SU-DHL-6 (cell line): ENCODE results near the gene CHPF2.

Experiments
- H2AFZ ChIP-seq: fragments of 200-600 bp; sonication (generic); 2 replicates; pipeline ENCODE4 v1.6.1; 2014; ENCODE audit warnings: low read depth, mild to moderate bottlenecking, moderate library complexity, mixed read lengths, antibody characterized with exemption, low read length; ENCODE audit not compliant: severe bottlenecking
- H3F3A ChIP-seq: fragments of 200-600 bp; shearing (Covaris generic); 2 replicates; pipeline ENCODE4 v1.6.0; 2016; ENCODE audit warnings: antibody characterized with exemption, mild to moderate bottlenecking; ENCODE audit not compliant: insufficient read depth
- H3K27ac ChIP-seq: fragments of 200-600 bp; sonication (generic); 2 replicates; pipeline ENCODE4 v1.5.1; 2016; ENCODE audit warnings: low read depth, mild to moderate bottlenecking, low read length, moderate library complexity, mixed read lengths
- H3K27me3 ChIP-seq: fragments of 200-600 bp; sonication (generic), shearing (Covaris generic); 2 replicates; pipeline ENCODE4 v1.6.0; 2014; ENCODE audit warnings: mild to moderate bottlenecking, low read length
- H3K36me3 ChIP-seq: fragments of 200-600 bp; sonication (generic); 2 replicates; pipeline ENCODE4 v1.6.1; 2014; ENCODE audit warnings: mild to moderate bottlenecking, low read length, mixed read lengths
- H3K4me2 ChIP-seq: fragments of 300-600, 200-600 bp; shearing (Covaris generic), sonication (generic); 2 replicates; pipeline ENCODE4 v1.6.0; 2014; ENCODE audit warnings: low read length, low read depth, mild to moderate bottlenecking; ENCODE audit not compliant: poor library complexity, severe bottlenecking
- H3K4me3 ChIP-seq: fragments of 200-600 bp; sonication (generic); 2 replicates; pipeline ENCODE4 v1.5.1; 2014; ENCODE audit warnings: antibody characterized with exemption, low read length, mild to moderate bottlenecking, mixed read lengths; ENCODE audit not compliant: insufficient read depth, poor library complexity, severe bottlenecking
- H3K79me2 ChIP-seq: fragments of 200-600 bp; sonication (generic); 2 replicates; pipeline ENCODE4 v1.6.1; 2014; ENCODE audit warnings: mild to moderate bottlenecking, low read length, moderate library complexity; ENCODE audit not compliant: insufficient read depth
- H3K9ac ChIP-seq: fragments of 200-600 bp; sonication (generic); 2 replicates; pipeline ENCODE4 v1.7.0; 2014; ENCODE audit warnings: mild to moderate bottlenecking, low read length
- H3K9me2 ChIP-seq: fragments of 200-600 bp; sonication (generic); replicated peaks from 2 replicates; pipeline ENCODE4 v1.6.1; 2014; ENCODE audit warnings: low read length; ENCODE audit not compliant: insufficient read depth
- H3K9me3 ChIP-seq: fragments of 200-600 bp; sonication (generic); 2 replicates; pipeline ENCODE4 v1.6.1; 2014; ENCODE audit warnings: low read length, mixed read lengths; ENCODE audit not compliant: insufficient read depth
- H4K20me1 ChIP-seq: fragments of 200-600 bp; sonication (generic); 2 replicates; pipeline ENCODE4 v1.6.1; 2014; ENCODE audit warnings: low read depth, mild to moderate bottlenecking, antibody characterized with exemption, low read length, moderate library complexity, mixed read lengths
- CTCF ChIP-seq: fragments of 200-600 bp; sonication (generic); IDR thresholded peaks from one replicate; pipeline ENCODE4 v1.5.1; 2017; ENCODE audit warnings: antibody characterized with exemption, mild to moderate bottlenecking, low read length, moderate library complexity; ENCODE audit not compliant: insufficient read depth, poor library complexity, severe bottlenecking
- EZH2phosphoT487 ChIP-seq: fragments of 200-600 bp; sonication (generic), shearing (Covaris generic); conservative IDR thresholded peaks from 2 replicates; pipeline ENCODE4 v1.6.1; 2018; ENCODE audit warnings: mild to moderate bottlenecking, antibody characterized with exemption, low read length, moderate library complexity, mixed read lengths

The CHPF2 gene

GRCh38 chr7:151272877-151273276 is 40.6 kb downstream of the CHPF2 start:
- Histone ChIP-seq H3K4me2 (no peak overlapping the region), H3K9ac (no peak overlapping the region), H3K9me3 (no peaks in the 10 kb centered on the region)

GRCh38 chr7:151273651-151274390 is 41.5 kb downstream of the CHPF2 start:
- Histone ChIP-seq H3K27me3 (no peaks in the 10 kb centered on the region), H2AFZ (no peak overlapping the region), H3K4me3 (no peak overlapping the region), H3K9me3 (no peaks in the 10 kb centered on the region), H3K4me2 (no peak overlapping the region), H3K27ac (no peak overlapping the region), H3K36me3 (no peaks in the 10 kb centered on the region), H3F3A (no peaks in the 10 kb centered on the region), H3K9ac (no peak overlapping the region), H3K79me2 (no peaks in the 10 kb centered on the region), H4K20me1 (no peaks in the 10 kb centered on the region), H3K9me2 (no peaks in the 10 kb centered on the region)
- TF ChIP-seq CTCF = no peak
- no peak for TF ChIP-seq EZH2phosphoT487

More at GRCh38 chr7:151272877-151273276, 40.6 kb downstream of the CHPF2 start:
- no peaks in the 10 kb centered on the region for H3K79me2 ChIP-seq
- TF ChIP-seq EZH2phosphoT487 (no peak), CTCF (no peak)
- no peak overlapping the region for H2AFZ ChIP-seq
- H3K4me3 ChIP-seq = no peak overlapping the region
- H3K27me3 ChIP-seq = no peaks in the 10 kb centered on the region
- H3K27ac ChIP-seq = no peak overlapping the region
- H3K9me2 ChIP-seq = no peaks in the 10 kb centered on the region
- H3K36me3 ChIP-seq = no peaks in the 10 kb centered on the region
- H4K20me1 ChIP-seq = no peaks in the 10 kb centered on the region
- no peaks in the 10 kb centered on the region for H3F3A ChIP-seq

- Histone ChIP-seq H3K9me2 (no peaks in the 10 kb centered on the region), H3K36me3 (no peaks in the 10 kb centered on the region), H3K9ac (no peak overlapping the region), H3K27ac (no peak overlapping the region), H4K20me1 (no peaks in the 10 kb centered on the region), H3K4me3 (no peak overlapping the region), H3F3A (no peaks in the 10 kb centered on the region), H3K27me3 (no peaks in the 10 kb centered on the region), H3K79me2 (no peaks in the 10 kb centered on the region), H3K9me3 (no peaks in the 10 kb centered on the region), H3K4me2 (no peak overlapping the region), H2AFZ (no peak overlapping the region)
- TF ChIP-seq CTCF (no peak), EZH2phosphoT487 (no peak)
Observed at GRCh38 chr7:151274396-151274795, 42.1 kb downstream of the CHPF2 start.
